Smooth muscle cell of the brain vasculature (primary cell): Measurements from ENCODE around the gene ZSWIM4.
"Not testable (repeated sequence)": the region's sequence is repeated elsewhere in the genome, so short reads cannot be mapped to it uniquely, and the experiment has no call there.

Experiments
- DNase-seq: peaks from one replicate; pipeline ENCODE4 v3.0.0-alpha.2; 2012; ENCODE audit warnings: low read depth, low spot score

Gene ZSWIM4

GRCh38 chr19:13849991-13850909 lies 55.0 kb downstream of the ZSWIM4 start:
- peak; percentile 59 for DNase-seq

- DNase-seq, result peak; percentile 77
These were observed 55.9 kb downstream of the ZSWIM4 start for GRCh38 chr19:13850910-13851733.

- not testable (repeated sequence) for DNase-seq
These were observed 56.5 kb downstream of the ZSWIM4 start for GRCh38 chr19:13851734-13852114.

- DNase-seq, result not testable (repeated sequence)
These were observed 57.0 kb downstream of the ZSWIM4 start for GRCh38 chr19:13852171-13852707.

- DNase-seq, result no peak
These were observed 61.3 kb downstream of the ZSWIM4 start for GRCh38 chr19:13856497-13856896.

GRCh38 chr19:13859361-13859880 lies 64.2 kb downstream of the ZSWIM4 start:
- no peak for DNase-seq

- no peak for DNase-seq
These were observed 65.6 kb downstream of the ZSWIM4 start for GRCh38 chr19:13860679-13861391.

- DNase-seq, result no peak
These were observed 66.1 kb downstream of the ZSWIM4 start for GRCh38 chr19:13861392-13861713.

GRCh38 chr19:13861714-13862531 lies 66.7 kb downstream of the ZSWIM4 start:
- DNase-seq, result peak; percentile 74

GRCh38 chr19:13864046-13864666 lies 68.9 kb downstream of the ZSWIM4 start:
- no peak for DNase-seq

- no peak for DNase-seq
These were observed 69.7 kb downstream of the ZSWIM4 start for GRCh38 chr19:13864667-13865570.

- DNase-seq, result no peak
These were observed 70.6 kb downstream of the ZSWIM4 start for GRCh38 chr19:13865571-13866462.

- no peak for DNase-seq
These were observed 71.3 kb downstream of the ZSWIM4 start for GRCh38 chr19:13866463-13867046.

GRCh38 chr19:13868663-13869062 lies 73.4 kb downstream of the ZSWIM4 start:
- DNase-seq, result no peak

GRCh38 chr19:13869281-13869680 lies 74.0 kb downstream of the ZSWIM4 start:
- DNase-seq, result no peak

GRCh38 chr19:13870873-13871272 lies 75.6 kb downstream of the ZSWIM4 start:
- DNase-seq, result no peak

- no peak for DNase-seq
These were observed 77.1 kb downstream of the ZSWIM4 start for GRCh38 chr19:13872339-13872694.
